Measurements from ENCODE around the gene CYP26C1.

Gene CYP26C1

GRCh38 chr10:93059975-93060886, at the start of gene CYP26C1:
Gene CYP26C1 (plus strand): TSS chr10:93060798. CDS start chr10:93061264, 466 bp downstream.
- no peaks in the 10 kb centered on the region for H3K9me3 Mint-ChIP-seq (ENCODE audit: low read depth)
- peaks cover 19% of the 10 kb centered on the region for H3K4me1 Mint-ChIP-seq (ENCODE audit: low read depth)
- no peak within 1 kb of the TSS for H3K27ac Mint-ChIP-seq
- peak within 1 kb of the TSS; percentile 46 for H3K4me3 Mint-ChIP-seq
- peaks cover 15% of the 10 kb centered on the region for H3K27me3 Mint-ChIP-seq
- H3K36me3 Mint-ChIP-seq = peaks cover 18% of the 10 kb centered on the region

DNA sequence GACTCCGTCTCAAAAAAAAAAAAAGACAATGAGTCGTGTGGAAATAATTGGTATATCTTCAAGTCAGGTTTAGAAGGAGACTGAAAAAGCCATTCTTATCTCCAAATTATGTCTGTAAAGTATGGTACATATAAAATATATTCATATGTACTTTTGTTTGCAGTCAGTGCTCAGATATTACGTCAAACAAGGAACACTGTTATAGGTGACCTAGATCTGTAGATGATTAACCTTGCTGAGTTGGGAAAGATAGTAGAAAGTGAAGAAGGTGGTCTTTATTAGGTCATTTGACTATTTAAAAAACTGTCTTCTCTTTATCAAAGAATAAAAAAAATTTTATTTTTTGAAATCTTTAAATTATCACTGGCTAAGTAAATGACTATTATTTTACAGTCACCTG, 44.9 kb upstream of the CYP26C1 start:
- peaks cover 8% of the 10 kb centered on the region for H3K36me3 Mint-ChIP-seq
- no peak overlapping the region for H3K4me3 Mint-ChIP-seq
- H3K4me1 Mint-ChIP-seq (ENCODE audit: low read depth) = no peaks in the 10 kb centered on the region
- H3K27me3 Mint-ChIP-seq = no peaks in the 10 kb centered on the region
- H3K9me3 Mint-ChIP-seq (ENCODE audit: low read depth) = no peaks in the 10 kb centered on the region
- no peak overlapping the region for H3K27ac Mint-ChIP-seq

GRCh38 chr10:93023013-93023650, 37.5 kb upstream of the CYP26C1 start:
- H3K4me1 Mint-ChIP-seq (ENCODE audit: low read depth) = no peaks in the 10 kb centered on the region
- no peak overlapping the region for H3K27ac Mint-ChIP-seq
- peaks cover 14% of the 10 kb centered on the region for H3K36me3 Mint-ChIP-seq
- no peaks in the 10 kb centered on the region for H3K27me3 Mint-ChIP-seq
- no peak overlapping the region for H3K4me3 Mint-ChIP-seq
- no peaks in the 10 kb centered on the region for H3K9me3 Mint-ChIP-seq (ENCODE audit: low read depth)

- Mint-ChIP-seq H3K9me3 (ENCODE audit: low read depth) (no peaks in the 10 kb centered on the region), H3K4me3 (no peak overlapping the region), H3K27ac (no peak overlapping the region), H3K4me1 (ENCODE audit: low read depth) (no peaks in the 10 kb centered on the region), H3K36me3 (peaks cover 14% of the 10 kb centered on the region), H3K27me3 (no peaks in the 10 kb centered on the region)
These were observed 34.5 kb upstream of the CYP26C1 start for GRCh38 chr10:93026072-93026471.

- no peaks in the 10 kb centered on the region for H3K27me3 Mint-ChIP-seq
- H3K36me3 Mint-ChIP-seq = peaks cover 15% of the 10 kb centered on the region
- no peaks in the 10 kb centered on the region for H3K9me3 Mint-ChIP-seq (ENCODE audit: low read depth)
- H3K4me3 Mint-ChIP-seq = no peak overlapping the region
- H3K4me1 Mint-ChIP-seq (ENCODE audit: low read depth) = no peaks in the 10 kb centered on the region
- no peak overlapping the region for H3K27ac Mint-ChIP-seq
These were observed 33.1 kb upstream of the CYP26C1 start for GRCh38 chr10:93027508-93027907.

DNA sequence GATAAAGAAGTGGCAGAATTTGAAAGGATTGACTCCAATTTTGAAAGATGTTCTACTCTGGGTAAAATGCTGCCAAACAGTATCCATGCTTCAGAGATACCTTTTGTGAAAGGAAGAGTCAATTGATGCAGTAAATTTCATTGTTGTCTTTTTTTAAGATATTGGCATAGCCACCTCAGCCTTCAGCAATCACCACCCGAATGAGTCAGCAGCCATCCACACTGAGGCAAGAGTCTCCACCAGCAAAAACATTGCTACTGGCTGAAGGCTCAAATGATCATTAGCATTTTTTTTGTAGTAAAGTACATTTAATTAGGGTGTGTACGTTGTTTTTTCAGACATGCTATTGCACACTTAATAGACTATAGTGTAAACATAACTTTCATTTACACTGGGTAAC, 31.7 kb upstream of the CYP26C1 start:
- H3K4me3 Mint-ChIP-seq = no peak overlapping the region
- H3K27ac Mint-ChIP-seq = no peak overlapping the region
- no peaks in the 10 kb centered on the region for H3K27me3 Mint-ChIP-seq
- no peaks in the 10 kb centered on the region for H3K4me1 Mint-ChIP-seq (ENCODE audit: low read depth)
- no peaks in the 10 kb centered on the region for H3K9me3 Mint-ChIP-seq (ENCODE audit: low read depth)
- H3K36me3 Mint-ChIP-seq = peaks cover 15% of the 10 kb centered on the region

GRCh38 chr10:93030409-93030808, 30.2 kb upstream of the CYP26C1 start:
- no peaks in the 10 kb centered on the region for H3K4me1 Mint-ChIP-seq (ENCODE audit: low read depth)
- no peak overlapping the region for H3K27ac Mint-ChIP-seq
- H3K9me3 Mint-ChIP-seq (ENCODE audit: low read depth) = no peaks in the 10 kb centered on the region
- H3K36me3 Mint-ChIP-seq = peaks cover 15% of the 10 kb centered on the region
- H3K4me3 Mint-ChIP-seq = no peak overlapping the region
- H3K27me3 Mint-ChIP-seq = no peaks in the 10 kb centered on the region

GRCh38 chr10:93032105-93032808, 28.3 kb upstream of the CYP26C1 start:
- H3K36me3 Mint-ChIP-seq = peaks cover 11% of the 10 kb centered on the region
- no peak overlapping the region for H3K4me3 Mint-ChIP-seq
- no peaks in the 10 kb centered on the region for H3K27me3 Mint-ChIP-seq
- H3K9me3 Mint-ChIP-seq (ENCODE audit: low read depth) = no peaks in the 10 kb centered on the region
- H3K27ac Mint-ChIP-seq = no peak overlapping the region
- H3K4me1 Mint-ChIP-seq (ENCODE audit: low read depth) = no peaks in the 10 kb centered on the region

GRCh38 chr10:93032809-93033137, 27.8 kb upstream of the CYP26C1 start:
- H3K36me3 Mint-ChIP-seq = peaks cover 6% of the 10 kb centered on the region
- H3K27ac Mint-ChIP-seq = no peak overlapping the region
- H3K9me3 Mint-ChIP-seq (ENCODE audit: low read depth) = no peaks in the 10 kb centered on the region
- H3K4me1 Mint-ChIP-seq (ENCODE audit: low read depth) = no peaks in the 10 kb centered on the region
- no peak overlapping the region for H3K4me3 Mint-ChIP-seq
- no peaks in the 10 kb centered on the region for H3K27me3 Mint-ChIP-seq

DNA sequence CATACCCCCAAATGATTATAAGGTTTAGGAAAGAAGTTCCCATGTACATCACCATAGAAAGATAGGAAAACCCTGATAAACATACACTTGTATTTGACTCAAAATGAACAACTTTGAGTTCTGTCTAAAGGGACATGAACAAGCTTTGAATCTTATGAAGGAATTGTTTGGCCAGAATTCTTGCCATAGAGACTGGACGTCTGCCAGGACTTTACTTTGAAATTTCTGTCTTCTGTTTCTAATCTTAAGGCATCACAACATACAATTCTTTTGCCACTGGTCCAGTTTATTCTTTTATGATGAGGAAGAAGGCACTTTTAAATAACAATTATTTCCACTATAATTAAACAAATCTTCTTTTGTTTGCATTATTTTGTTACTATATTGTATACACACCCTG, 26.2 kb upstream of the CYP26C1 start:
- Mint-ChIP-seq H3K36me3 (peaks cover 4% of the 10 kb centered on the region), H3K9me3 (ENCODE audit: low read depth) (no peaks in the 10 kb centered on the region), H3K4me3 (no peak overlapping the region), H3K27me3 (no peaks in the 10 kb centered on the region), H3K27ac (no peak overlapping the region), H3K4me1 (ENCODE audit: low read depth) (no peaks in the 10 kb centered on the region)

DNA sequence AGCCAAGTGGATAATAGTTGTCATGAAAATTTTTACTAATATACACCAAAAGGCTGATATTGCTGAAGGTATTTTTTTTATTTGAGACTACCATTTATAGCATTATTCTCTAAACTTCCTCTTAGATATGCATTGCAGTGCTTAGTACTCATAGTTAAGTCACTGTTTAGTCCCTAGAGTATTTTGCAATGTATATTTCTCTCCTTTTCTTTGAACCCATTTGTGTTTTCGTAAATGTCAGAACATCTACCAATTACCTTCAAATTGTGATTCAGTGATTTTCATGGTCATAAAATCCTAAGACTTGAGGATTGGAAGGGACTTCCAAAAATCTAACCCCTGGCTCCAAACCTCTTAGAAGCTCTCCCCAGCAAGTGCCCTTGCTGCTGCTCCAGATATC, 21.5 kb upstream of the CYP26C1 start:
- Mint-ChIP-seq H3K27ac (no peak overlapping the region), H3K9me3 (ENCODE audit: low read depth) (no peaks in the 10 kb centered on the region), H3K4me1 (ENCODE audit: low read depth) (no peaks in the 10 kb centered on the region), H3K4me3 (no peak overlapping the region), H3K27me3 (no peaks in the 10 kb centered on the region), H3K36me3 (peaks cover 20% of the 10 kb centered on the region)

DNA sequence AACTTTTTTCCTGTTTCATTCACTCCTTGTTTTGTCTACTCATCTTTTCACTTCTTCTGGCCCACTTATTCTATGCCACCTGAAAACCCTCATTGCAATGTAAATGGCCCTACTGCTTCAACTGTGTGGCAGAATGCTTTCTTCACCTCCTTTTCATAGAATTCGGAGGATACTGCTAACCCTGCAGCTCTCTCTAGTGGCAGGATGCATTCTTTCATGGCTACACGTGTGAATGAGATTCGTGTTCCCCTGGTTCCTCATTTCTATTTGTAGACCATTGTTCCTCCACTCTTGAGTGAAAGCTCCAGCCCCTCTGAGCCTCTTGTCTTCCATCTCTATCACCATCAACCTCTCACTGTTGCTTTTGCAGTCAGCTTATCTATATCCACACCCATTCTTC, 20.9 kb upstream of the CYP26C1 start:
- Mint-ChIP-seq H3K4me1 (ENCODE audit: low read depth) (no peaks in the 10 kb centered on the region), H3K27me3 (no peaks in the 10 kb centered on the region), H3K9me3 (ENCODE audit: low read depth) (no peaks in the 10 kb centered on the region), H3K4me3 (no peak overlapping the region), H3K36me3 (peaks cover 20% of the 10 kb centered on the region), H3K27ac (no peak overlapping the region)

GRCh38 chr10:93054486-93054885, 6.1 kb upstream of the CYP26C1 start:
- no peak overlapping the region for H3K4me3 Mint-ChIP-seq
- no peaks in the 10 kb centered on the region for H3K27me3 Mint-ChIP-seq
- H3K4me1 Mint-ChIP-seq (ENCODE audit: low read depth) = no peaks in the 10 kb centered on the region
- H3K27ac Mint-ChIP-seq = no peak overlapping the region
- H3K36me3 Mint-ChIP-seq = peaks cover 21% of the 10 kb centered on the region
- H3K9me3 Mint-ChIP-seq (ENCODE audit: low read depth) = no peaks in the 10 kb centered on the region

DNA sequence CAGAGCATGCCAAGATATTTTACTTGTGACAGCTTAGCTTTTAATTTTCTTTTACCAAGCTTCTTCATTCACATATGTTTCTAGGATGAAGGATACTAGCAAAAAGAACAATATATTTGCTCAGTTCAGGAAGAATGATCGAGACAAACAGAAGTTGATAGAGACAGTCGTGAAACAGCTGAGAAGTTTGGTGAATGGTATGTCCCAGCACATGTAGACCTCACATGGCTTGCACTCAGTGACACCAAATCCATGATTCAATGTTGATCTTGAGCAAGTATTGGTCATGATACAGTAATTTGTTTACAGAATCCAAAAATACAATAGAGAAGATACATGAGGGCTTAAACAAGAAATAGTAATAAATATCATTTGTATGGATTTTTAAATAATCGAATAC, 2.5 kb upstream of the CYP26C1 start:
- Mint-ChIP-seq H3K4me3 (no peak overlapping the region), H3K27me3 (peaks cover 7% of the 10 kb centered on the region), H3K27ac (no peak overlapping the region), H3K9me3 (ENCODE audit: low read depth) (no peaks in the 10 kb centered on the region), H3K36me3 (peaks cover 18% of the 10 kb centered on the region), H3K4me1 (ENCODE audit: low read depth) (peaks cover 15% of the 10 kb centered on the region)

GRCh38 chr10:93060887-93061593, 442 bp downstream of the CYP26C1 start:
- no peak overlapping the region for H3K4me3 Mint-ChIP-seq
- peaks cover 19% of the 10 kb centered on the region for H3K27me3 Mint-ChIP-seq
- H3K9me3 Mint-ChIP-seq (ENCODE audit: low read depth) = no peaks in the 10 kb centered on the region

More at GRCh38 chr10:93060887-93061593, 442 bp downstream of the CYP26C1 start:
- Mint-ChIP-seq H3K27ac (no peak overlapping the region), H3K36me3 (peaks cover 18% of the 10 kb centered on the region), H3K4me1 (ENCODE audit: low read depth) (peaks cover 23% of the 10 kb centered on the region)
